Measurements from ENCODE around the gene MMD2. TPM values are rescaled to one million over a fixed set of nuclear protein-coding genes. Genes with fewer than 3 reads are reported as not detected.
"Not testable (repeated sequence)": the region's sequence is repeated elsewhere in the genome, so short reads cannot be mapped to it uniquely, and the experiment has no call there.

The MMD2 gene
- total RNA-seq, 1 donor = not detected

- no peak overlapping the region for H3K4me3 ChIP-seq (ENCODE audit: low read depth, low read length)
- no peak for DNase-seq (ENCODE audit: low read depth)
- TF ChIP-seq CTCF (IDR thresholded peaks at IDR 0.05; ENCODE audit: insufficient read depth, low read depth, low read length) = no peak
Observed at GRCh38 chr7:4904346-4904745, 54.6 kb downstream of the MMD2 start.

GRCh38 chr7:4895766-4896165 is 63.2 kb downstream of the MMD2 start:
- no peak overlapping the region for H3K4me3 ChIP-seq (ENCODE audit: low read depth, low read length)
- TF ChIP-seq CTCF (IDR thresholded peaks at IDR 0.05; ENCODE audit: insufficient read depth, low read depth, low read length) = no peak
- DNase-seq (ENCODE audit: low read depth) = no peak

- no peak overlapping the region for H3K4me3 ChIP-seq (ENCODE audit: low read depth, low read length)
- TF ChIP-seq CTCF (IDR thresholded peaks at IDR 0.05; ENCODE audit: insufficient read depth, low read depth, low read length) = no peak
- no peak for DNase-seq (ENCODE audit: low read depth)
Observed at GRCh38 chr7:4894482-4894881, 64.5 kb downstream of the MMD2 start.

GRCh38 chr7:4893929-4894475 is 65.0 kb downstream of the MMD2 start:
- DNase-seq (ENCODE audit: low read depth) = no peak
- H3K4me3 ChIP-seq (ENCODE audit: low read depth, low read length) = no peak overlapping the region
- no peak for TF ChIP-seq CTCF (IDR thresholded peaks at IDR 0.05; ENCODE audit: insufficient read depth, low read depth, low read length)

GRCh38 chr7:4893188-4893587 is 65.8 kb downstream of the MMD2 start:
- DNase-seq (ENCODE audit: low read depth); H3K4me3 ChIP-seq (ENCODE audit: low read depth, low read length): not testable (repeated sequence)

GRCh38 chr7:4891522-4891921 is 67.5 kb downstream of the MMD2 start:
- not testable (repeated sequence) for DNase-seq (ENCODE audit: low read depth); H3K4me3 ChIP-seq (ENCODE audit: low read depth, low read length)

- no peak for TF ChIP-seq CTCF (IDR thresholded peaks at IDR 0.05; ENCODE audit: insufficient read depth, low read depth, low read length)
- no peak for DNase-seq (ENCODE audit: low read depth)
- H3K4me3 ChIP-seq (ENCODE audit: low read depth, low read length) = no peak overlapping the region
Observed at GRCh38 chr7:4889682-4890081, 69.3 kb downstream of the MMD2 start.

- H3K4me3 ChIP-seq (ENCODE audit: low read depth, low read length) = no peak overlapping the region
- TF ChIP-seq CTCF (IDR thresholded peaks at IDR 0.05; ENCODE audit: insufficient read depth, low read depth, low read length) = no peak
- no peak for DNase-seq (ENCODE audit: low read depth)
Observed at GRCh38 chr7:4888161-4888560, 70.8 kb downstream of the MMD2 start.

All from fibroblast of villous mesenchyme (primary cell).